ENCODE measurements around the gene PTPRM. TPM values are rescaled to one million over a fixed set of nuclear protein-coding genes. Genes with fewer than 3 reads are reported as not detected.

PTPRM gene
- total RNA-seq, 1 experiment from 2014 or later = not detected

DNA sequence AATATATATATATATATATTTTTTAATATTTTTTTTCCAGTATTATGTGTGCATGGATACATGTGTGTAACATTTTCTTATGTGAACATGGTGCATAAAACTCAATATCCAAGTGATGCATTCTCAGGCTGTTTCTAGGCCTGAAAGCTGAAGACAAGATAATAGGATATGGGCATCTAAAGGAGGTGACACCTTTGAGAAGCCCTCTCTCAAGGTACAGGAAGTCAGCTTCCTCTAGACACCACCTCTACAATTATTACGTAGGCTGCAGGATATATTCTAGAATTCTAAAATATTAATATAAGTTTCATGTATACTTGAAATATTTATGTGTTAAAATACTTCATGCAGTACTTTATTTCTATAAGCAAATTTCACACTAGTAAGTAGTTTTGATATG is 327.5 kb downstream of the PTPRM start:
- no peak for DNase-seq (ENCODE audit: low spot score)
- intact Hi-C loops (cut with micrococcal nuclease; ENCODE audit: unreplicated experiment) = no loop called here
- POLR2A ChIA-PET (ENCODE audit: low non-redundant PET) = no interaction called here
- no peaks in the 10 kb centered on the region for H3K27me3 ChIP-seq (replicated peaks; ENCODE audit: insufficient read depth, low read depth, low read length, poor library complexity)
- H3K4me3 ChIP-seq (ENCODE audit: low read depth, low read length, poor library complexity, severe bottlenecking) = no peak overlapping the region
- H3K36me3 ChIP-seq (ENCODE audit: insufficient read depth, low read length, poor library complexity, severe bottlenecking) = no peaks in the 10 kb centered on the region
- peaks cover 23% of the 10 kb centered on the region for H3K9me3 ChIP-seq (ENCODE audit: low read depth, low read length, poor library complexity, severe bottlenecking)
- H3K27ac ChIP-seq (ENCODE audit: low read depth, low read length, poor library complexity, severe bottlenecking) = no peak overlapping the region
- no peaks in the 10 kb centered on the region for H3K4me1 ChIP-seq (ENCODE audit: insufficient read depth, low read length, poor library complexity, severe bottlenecking)
- TF ChIP-seq, protein P1, sequence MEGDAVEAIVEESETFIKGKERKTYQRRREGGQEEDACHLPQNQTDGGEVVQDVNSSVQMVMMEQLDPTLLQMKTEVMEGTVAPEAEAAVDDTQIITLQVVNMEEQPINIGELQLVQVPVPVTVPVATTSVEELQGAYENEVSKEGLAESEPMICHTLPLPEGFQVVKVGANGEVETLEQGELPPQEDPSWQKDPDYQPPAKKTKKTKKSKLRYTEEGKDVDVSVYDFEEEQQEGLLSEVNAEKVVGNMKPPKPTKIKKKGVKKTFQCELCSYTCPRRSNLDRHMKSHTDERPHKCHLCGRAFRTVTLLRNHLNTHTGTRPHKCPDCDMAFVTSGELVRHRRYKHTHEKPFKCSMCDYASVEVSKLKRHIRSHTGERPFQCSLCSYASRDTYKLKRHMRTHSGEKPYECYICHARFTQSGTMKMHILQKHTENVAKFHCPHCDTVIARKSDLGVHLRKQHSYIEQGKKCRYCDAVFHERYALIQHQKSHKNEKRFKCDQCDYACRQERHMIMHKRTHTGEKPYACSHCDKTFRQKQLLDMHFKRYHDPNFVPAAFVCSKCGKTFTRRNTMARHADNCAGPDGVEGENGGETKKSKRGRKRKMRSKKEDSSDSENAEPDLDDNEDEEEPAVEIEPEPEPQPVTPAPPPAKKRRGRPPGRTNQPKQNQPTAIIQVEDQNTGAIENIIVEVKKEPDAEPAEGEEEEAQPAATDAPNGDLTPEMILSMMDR (conservative IDR thresholded peaks at IDR 0.05; ENCODE audit: low read depth, low read length) = no peak
- TF ChIP-seq EZH2 (IDR thresholded peaks at IDR 0.05; ENCODE audit: borderline replicate concordance, low read depth, low read length, poor library complexity, severe bottlenecking) = no peak
- no TSS peak for BruUV-seq (replicated peaks)
- CTCF ChIA-PET = no interaction called here

DNA sequence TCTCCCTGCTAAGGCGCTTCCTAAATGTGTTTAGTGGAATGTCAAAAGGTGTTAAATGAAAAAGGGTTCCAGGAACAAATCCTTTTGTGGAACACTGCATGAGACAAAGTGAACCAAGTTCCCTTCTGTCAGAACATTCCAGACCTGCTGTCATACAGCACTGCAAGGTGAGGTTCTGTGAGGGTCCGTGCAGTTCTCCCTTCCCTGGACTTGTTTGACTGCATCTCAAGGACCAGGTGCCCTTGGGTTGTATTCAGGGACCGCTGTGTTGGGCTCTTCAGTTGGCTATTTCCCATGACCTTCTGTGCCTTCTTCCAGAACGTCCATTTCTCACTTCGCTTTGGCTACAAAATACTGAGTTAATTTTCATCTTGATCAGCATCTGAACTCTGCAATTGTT is 328.2 kb downstream of the PTPRM start:
- no TSS peak for BruUV-seq (replicated peaks)
- intact Hi-C loops (cut with micrococcal nuclease; ENCODE audit: unreplicated experiment) = no loop called here
- no peaks in the 10 kb centered on the region for H3K27me3 ChIP-seq (replicated peaks; ENCODE audit: insufficient read depth, low read depth, low read length, poor library complexity)
- DNase-seq (ENCODE audit: low spot score) = no peak
- TF ChIP-seq, protein P1 (conservative IDR thresholded peaks at IDR 0.05; ENCODE audit: low read depth, low read length) = no peak
- TF ChIP-seq EZH2 (IDR thresholded peaks at IDR 0.05; ENCODE audit: borderline replicate concordance, low read depth, low read length, poor library complexity, severe bottlenecking) = no peak
- no peak overlapping the region for H3K27ac ChIP-seq (ENCODE audit: low read depth, low read length, poor library complexity, severe bottlenecking)
- no peaks in the 10 kb centered on the region for H3K36me3 ChIP-seq (ENCODE audit: insufficient read depth, low read length, poor library complexity, severe bottlenecking)
- ChIA-PET POLR2A (ENCODE audit: low non-redundant PET) (no interaction called here), CTCF (no interaction called here)
- H3K4me1 ChIP-seq (ENCODE audit: insufficient read depth, low read length, poor library complexity, severe bottlenecking) = no peaks in the 10 kb centered on the region
- H3K4me3 ChIP-seq (ENCODE audit: low read depth, low read length, poor library complexity, severe bottlenecking) = no peak overlapping the region
- H3K9me3 ChIP-seq (ENCODE audit: low read depth, low read length, poor library complexity, severe bottlenecking) = peaks cover 16% of the 10 kb centered on the region

DNA sequence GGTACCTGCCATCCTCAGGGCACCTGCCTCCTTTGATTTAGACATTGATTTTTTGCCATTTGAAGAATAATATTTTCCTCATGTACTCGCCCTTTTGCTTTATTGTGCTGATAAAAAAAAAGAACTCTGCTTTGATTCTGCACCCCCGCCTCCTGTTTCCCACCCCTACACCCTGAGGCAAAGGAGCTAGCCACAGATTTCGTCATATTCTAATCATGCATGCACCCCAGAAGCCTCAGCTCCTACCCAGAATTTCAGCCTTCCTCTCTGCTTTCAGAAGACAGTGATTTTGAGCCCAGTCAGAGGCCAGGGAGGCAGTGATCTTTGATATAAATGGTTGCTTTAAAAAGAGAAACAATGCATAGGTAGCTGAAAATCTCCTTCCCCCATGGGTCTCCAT is 329.0 kb downstream of the PTPRM start:
- ChIA-PET POLR2A (ENCODE audit: low non-redundant PET) (no interaction called here), CTCF (no interaction called here)
- Histone ChIP-seq H3K4me3 (ENCODE audit: low read depth, low read length, poor library complexity, severe bottlenecking) (no peak overlapping the region), H3K27me3 (replicated peaks; ENCODE audit: insufficient read depth, low read depth, low read length, poor library complexity) (no peaks in the 10 kb centered on the region), H3K36me3 (ENCODE audit: insufficient read depth, low read length, poor library complexity, severe bottlenecking) (no peaks in the 10 kb centered on the region), H3K9me3 (ENCODE audit: low read depth, low read length, poor library complexity, severe bottlenecking) (peaks cover 15% of the 10 kb centered on the region), H3K27ac (ENCODE audit: low read depth, low read length, poor library complexity, severe bottlenecking) (no peak overlapping the region), H3K4me1 (ENCODE audit: insufficient read depth, low read length, poor library complexity, severe bottlenecking) (no peaks in the 10 kb centered on the region)
- TF ChIP-seq, protein P1 (conservative IDR thresholded peaks at IDR 0.05; ENCODE audit: low read depth, low read length) = no peak
- TF ChIP-seq EZH2 (IDR thresholded peaks at IDR 0.05; ENCODE audit: borderline replicate concordance, low read depth, low read length, poor library complexity, severe bottlenecking) = no peak
- intact Hi-C loops (cut with micrococcal nuclease; ENCODE audit: unreplicated experiment) = no loop called here
- no peak for DNase-seq (ENCODE audit: low spot score)
- no TSS peak for BruUV-seq (replicated peaks)
